ENCODE data around the gene MYH10.
"Not testable (repeated sequence)": the region's sequence is repeated elsewhere in the genome, so short reads cannot be mapped to it uniquely, and the experiment has no call there.

The MYH10 gene

DNA sequence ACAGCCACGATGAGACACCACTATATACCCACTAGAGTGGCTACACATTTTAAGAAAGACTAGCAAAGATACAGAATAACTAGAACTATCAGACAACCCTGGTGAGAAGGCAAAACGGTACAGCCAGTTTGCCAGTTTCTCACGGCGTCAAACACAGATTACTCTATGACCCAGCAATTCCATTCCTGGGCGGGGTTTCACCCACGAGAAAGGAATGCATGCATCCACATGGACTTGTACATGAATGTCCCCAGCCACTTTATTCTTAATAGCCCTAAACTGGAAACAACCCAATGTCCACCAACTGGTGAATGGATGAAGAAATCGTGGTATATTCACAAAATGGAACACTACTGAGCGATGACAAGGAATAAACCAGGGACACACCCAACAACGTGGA lies 74.5 kb downstream of the MYH10 start:
- no peak for DNase-seq (ENCODE audit: low read depth)

DNA sequence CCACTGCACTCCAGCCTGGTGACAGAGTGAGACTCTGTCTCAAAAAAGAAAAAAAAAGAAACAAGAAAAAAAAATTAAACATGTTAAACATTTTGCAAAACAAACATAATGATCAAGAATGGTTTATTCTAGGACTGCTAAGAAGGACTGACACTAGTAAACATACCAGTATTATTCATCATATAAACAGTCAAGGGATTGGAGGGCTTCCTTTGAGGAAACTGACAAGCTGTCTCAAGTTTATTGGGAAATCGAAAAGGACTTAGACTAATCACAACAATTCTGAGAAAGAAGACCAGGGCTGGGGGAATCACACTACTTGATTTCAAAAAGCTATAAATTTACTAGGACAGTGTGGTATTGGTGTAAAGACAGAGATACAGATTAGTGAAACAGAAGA lies 75.5 kb downstream of the MYH10 start:
- DNase-seq (ENCODE audit: low read depth): no peak

DNA sequence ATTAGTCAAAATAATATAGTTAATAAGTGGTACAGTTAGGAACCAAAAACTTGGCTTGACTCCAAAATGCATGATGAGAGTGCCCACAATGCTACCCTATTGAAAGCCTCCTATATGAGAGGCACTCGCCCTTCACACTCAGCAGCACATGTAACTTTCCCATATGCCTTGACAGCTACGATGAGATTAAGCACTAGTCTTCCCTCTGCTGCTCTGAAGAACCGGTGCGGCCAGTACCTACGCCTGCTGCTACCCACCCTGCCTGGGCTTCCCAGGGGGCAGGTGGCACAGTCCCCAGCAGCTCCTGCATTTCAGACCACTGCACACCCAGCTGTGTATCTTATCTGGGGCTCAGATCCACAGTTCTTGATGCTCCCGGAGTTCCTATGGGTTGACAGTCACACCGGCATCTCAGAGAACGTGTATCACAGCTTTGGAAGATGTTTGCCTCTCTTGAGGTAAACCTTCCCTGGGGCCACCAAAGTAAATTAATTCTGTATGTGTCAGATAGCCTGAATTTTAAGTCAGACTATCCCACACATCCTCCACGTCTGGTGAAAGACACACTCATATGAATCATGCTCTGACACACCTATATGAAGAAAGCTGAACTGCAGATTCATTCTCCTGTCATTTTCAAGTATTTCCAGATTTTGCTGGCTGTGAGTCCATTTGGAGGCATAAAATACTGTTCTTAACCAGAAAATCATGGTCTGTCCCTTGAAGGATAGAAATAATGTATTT lies 77.8 kb downstream of the MYH10 start:
- DNase-seq (ENCODE audit: low read depth): no peak

DNA sequence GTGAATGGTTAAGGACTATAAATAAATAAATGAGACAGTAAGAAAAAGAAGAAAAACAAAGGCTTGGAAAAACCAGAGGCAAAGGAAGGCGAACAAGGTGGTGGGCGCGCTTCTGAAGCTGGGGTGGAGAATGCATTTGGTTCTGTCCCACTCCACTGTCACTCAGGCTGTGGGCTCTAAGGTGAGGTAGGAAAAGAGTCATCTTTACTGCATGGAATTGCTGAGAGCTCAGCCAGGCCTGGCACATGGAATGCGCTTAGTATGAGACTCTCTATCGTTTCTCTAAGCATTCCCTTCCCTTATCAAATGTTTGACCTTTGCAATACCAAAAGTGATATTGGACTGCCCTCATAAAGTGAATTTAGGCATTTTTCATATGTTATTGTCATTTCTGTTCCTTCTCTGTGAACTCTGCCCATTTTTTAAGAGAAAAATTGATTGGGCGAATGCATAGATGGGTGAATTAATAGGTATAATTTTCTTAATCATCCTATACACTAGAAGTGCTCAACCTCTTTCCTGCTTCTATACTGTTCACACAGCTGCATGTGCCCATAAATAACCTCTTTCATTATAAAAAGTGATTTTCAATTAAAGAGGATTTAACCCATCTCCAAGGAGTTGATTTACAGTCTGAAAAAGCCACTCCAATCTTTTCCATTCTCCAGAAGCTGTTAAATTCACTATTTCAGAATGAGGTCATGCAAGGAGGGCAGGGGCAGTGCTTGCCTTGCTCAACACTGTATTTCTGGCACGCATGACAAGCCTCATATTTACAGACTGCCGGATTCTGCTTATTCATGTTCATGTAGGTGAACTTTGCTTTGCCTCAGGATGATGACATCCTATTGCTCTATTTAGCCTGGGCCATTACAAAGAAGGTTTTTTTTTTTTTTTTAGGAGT lies 87.7 kb downstream of the MYH10 start:
- no peak for DNase-seq (ENCODE audit: low read depth)

DNA sequence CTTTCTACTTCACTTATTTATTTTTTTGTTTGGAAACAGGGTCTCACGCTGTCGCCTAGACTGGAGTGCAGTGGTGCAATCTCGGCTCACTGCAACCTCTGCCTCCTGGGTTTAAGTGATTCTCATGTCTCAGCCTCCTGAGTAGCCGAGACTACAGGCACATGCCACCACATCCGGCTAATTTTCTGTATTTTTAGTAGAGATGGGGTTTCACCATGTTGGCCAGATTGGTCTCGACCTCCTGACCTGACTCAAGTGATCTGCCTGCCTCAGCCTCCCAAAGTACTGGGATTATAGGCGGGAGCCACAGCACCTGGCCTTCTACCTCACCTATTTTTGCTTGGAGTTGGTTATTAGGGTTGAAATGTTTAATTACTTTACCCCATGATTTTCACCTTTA lies 90.5 kb downstream of the MYH10 start:
- not testable (repeated sequence) for DNase-seq (ENCODE audit: low read depth)

DNA sequence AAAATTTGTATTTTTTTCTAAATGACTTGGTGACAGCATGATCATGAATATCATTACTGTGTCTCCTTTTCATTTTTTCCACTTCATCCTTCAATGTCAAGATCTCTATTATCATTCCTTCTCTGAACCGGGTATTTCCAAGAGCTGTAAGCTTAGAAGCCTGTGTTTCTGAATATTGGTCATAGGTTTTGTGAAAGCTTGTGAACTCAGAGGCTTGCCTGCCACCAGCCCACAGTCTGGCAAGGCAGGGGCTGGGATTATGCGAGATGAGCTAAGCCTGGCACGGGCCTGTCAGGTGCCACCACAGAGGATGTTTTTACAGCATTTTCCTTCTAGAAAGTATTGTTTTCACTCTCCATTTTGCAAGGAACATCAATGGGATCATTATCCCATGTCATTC lies 92.8 kb downstream of the MYH10 start:
- no peak for DNase-seq (ENCODE audit: low read depth)

DNA sequence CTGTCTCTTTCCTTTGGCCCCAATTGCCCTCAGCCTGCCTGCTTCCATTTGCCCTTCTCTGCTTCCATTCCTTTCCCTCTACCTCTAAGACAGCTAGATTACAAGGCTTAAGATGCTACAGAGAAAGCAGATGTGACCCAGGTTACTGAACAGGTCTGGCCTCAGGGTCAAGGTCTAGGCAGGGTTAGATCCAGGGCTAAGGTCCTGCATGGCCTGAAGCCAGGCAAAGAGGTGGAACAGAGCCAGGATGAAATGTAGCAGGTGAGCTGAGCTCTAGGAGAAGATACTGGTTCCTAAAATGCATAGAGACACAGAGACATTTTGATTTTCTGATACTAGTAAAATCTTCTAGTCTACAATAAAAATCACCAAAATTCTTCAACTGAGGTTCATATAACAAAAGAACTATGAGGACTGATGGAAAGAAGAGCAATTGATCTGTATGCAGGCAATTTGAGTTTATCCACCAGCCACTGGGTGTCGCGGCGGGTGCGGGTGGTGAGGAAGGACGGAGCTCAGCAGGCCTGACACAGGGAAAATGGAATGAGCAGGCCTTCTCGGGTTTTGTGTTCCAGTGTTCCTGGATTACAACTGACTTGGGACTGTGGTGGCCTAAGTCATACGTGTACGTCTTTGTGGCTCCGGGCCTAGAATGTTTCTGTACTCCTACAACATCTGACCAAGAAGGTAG lies 95.9 kb downstream of the MYH10 start:
- no peak for DNase-seq (ENCODE audit: low read depth)

DNA sequence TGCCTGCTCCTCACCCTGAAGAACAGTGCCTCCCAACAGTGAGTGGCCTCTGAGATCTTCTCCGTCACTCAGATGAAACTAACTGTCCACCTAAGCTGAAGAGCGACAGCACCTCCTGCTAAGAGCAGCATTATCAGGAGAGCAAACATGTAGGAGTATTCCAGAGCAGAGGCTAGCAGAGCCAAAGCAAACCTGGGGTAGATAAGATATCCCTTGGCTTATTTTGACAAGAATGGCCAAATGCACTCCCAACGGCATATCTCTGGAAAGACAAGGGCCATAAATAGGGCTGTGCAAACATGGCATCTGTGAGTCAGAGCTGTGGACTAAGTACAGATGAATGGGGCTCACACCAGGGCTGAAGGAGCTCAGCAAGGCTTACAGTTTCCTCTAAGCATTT lies 98.5 kb downstream of the MYH10 start:
- DNase-seq (ENCODE audit: low read depth): no peak

DNA sequence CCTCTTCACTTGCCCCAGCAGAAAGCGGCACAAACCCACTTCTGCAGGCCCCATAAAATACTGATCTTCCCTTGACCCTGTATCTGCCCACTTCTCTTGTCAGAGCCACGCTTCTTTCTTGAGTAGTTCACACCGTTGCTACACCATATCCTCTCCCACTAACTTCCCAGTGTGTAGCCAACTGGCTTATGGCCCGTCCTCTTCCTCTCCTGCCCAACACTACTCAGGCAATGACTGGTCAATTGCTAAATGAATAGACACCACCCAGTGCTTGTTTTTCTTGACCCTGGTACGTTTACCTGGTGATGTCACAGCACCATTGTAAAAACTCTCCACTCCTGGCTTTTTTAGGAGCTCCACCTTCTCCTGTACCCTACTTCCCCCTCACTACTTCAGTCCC lies 107.9 kb downstream of the MYH10 start:
- no peak for DNase-seq (ENCODE audit: low read depth)

DNA sequence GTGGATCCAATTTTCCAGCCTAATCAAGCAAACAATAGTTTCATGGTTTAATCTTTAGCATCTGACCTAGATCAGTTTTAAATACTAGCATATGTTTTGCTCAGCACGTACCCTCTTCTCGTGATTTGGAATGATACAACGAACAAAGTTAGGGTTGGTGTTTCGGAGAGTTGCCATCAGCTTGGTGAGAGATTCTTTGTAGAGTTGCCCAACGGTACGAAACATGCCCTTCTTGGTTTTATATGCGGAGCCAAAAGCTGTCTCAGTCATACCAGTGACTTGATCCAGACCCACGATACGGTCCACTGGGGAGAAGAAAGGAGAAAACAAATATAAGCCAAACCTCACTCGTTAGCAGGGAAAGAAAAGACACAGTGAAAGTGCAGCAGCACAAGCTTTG lies 109.5 kb downstream of the MYH10 start:
- no peak for DNase-seq (ENCODE audit: low read depth)

DNA sequence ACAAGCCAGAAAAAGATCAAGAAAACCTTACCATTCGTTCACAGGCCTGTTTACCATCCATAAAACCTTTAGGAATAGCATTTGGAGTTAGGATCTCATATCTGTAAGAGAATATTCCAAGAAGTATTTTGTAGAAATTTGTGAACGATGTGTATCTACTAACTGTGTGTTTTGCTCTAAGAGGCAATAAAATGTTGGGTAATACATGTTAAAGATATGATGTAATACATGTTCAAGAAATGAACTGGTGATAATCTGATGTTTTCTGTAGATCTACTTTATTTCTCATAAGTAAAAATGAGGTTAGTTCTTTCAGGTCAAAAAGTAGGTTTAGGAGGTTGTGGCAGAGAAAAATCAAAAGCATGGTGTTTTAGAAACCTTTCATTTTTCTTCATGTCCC lies 111.7 kb downstream of the MYH10 start:
- DNase-seq (ENCODE audit: low read depth): no peak

DNA sequence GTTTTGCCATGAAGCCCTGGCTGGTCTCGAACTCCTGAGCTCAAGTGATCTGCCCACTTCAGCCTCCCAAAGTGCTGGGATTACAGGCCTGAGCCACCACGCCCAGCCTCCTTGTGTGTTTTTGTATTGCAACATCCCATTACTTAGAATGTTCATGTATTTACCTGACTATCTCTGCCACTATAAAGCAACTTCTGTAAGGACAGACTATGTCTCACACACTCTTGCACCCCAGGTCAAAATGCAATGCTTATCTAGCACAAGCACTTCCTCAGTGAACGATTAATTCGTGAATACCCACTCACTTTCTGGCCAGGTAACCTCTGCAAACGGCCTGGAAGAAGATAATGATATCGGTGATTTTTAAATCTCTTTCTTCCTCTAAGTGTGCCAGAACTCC lies 112.2 kb downstream of the MYH10 start:
- DNase-seq (ENCODE audit: low read depth): no peak

DNA sequence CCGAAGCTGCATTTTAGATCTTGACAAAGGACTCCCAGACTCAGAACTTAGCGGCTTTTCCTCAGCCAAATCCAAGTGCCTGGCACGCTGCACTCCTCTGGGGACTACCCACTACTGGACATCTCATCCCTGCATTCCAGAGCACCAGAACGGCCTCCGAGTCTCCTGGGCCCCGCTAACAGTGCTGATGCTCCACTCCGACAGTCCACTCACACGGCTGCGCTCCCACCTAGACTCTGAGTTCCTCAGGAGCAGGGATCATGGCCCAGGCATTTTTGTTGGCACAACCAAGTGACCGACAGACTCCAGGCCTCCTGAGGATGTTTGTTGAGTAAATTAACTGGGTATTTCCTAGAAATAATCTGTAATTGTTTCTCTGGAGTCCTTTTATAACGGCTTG lies 115.7 kb downstream of the MYH10 start:
- DNase-seq (ENCODE audit: low read depth): no peak

DNA sequence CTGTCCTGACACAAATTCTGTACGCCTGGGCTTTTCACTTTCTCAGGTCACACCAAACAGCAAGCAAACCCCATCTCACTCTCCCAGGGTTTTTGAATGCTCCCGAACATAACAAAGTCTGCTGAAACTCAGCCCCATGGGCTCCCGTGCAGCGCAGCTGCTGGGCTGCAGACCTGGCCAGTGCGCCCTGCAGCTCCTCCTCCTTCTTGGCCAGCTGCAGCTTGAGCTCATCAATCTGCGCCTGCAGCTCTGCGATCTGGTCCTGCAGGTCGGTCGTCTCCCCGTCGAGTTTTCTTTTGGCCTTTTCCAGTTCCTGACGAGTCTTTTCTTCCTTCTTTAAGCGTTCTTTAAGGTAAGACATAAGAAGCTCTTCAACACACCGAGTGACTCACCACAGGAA lies 124.4 kb downstream of the MYH10 start:
- no peak for DNase-seq (ENCODE audit: low read depth)

DNA sequence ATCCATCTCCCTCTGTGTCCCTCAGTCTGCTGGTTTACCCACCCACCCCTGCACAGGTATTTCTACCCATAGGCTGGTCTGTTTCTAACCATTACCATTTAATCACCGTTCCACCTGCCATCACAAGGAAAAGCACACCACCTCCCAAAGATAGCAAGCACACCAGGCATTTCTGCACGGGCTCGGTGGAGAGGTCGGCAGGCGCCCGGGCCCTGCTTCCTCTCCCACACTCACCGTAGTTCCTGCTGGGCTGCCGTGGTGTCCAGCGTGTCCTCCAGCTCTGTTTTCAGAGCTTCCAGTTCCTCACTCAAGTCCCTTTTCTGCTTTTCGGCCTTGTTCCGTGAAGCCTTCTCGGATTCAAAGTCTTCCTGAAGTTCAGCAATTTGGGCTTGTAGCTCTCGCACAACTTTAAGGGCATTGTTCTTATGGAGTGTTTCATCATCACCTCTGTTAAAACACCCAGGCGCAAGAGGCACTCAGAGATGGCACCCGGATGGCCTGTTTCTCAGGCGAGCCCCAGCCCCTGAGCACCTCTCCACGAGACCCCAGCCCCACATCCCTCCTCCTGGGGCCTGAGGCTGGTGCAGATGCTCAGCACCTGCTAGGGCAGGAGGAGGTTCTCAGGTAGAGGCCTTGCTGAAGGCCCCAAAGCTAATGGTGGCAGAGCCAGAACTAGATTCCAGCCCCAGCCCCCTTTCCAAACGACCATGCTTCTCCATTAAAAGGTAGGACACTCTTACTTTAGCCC lies 125.9 kb downstream of the MYH10 start:
- no peak for DNase-seq (ENCODE audit: low read depth)

DNA sequence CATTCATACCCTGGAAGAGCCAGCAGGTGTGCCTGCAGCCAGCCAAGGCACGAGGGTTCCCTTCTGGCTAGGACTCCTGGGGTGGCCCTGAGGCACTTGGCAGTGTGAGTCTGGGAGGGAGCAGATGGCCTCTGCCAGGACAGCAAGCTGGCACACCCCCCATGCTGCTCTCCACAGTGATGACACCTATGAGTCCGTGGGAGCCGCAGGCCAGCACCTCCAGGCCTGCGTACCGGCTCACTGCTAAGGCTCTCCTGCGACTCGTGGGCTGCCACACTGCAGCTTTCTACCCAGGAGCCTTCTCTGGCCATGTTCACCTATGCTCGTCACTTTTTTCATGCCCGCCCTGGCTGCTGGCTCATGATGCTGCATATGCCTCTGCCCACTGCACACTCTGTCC lies 126.7 kb downstream of the MYH10 start:
- DNase-seq (ENCODE audit: low read depth): no peak

DNA sequence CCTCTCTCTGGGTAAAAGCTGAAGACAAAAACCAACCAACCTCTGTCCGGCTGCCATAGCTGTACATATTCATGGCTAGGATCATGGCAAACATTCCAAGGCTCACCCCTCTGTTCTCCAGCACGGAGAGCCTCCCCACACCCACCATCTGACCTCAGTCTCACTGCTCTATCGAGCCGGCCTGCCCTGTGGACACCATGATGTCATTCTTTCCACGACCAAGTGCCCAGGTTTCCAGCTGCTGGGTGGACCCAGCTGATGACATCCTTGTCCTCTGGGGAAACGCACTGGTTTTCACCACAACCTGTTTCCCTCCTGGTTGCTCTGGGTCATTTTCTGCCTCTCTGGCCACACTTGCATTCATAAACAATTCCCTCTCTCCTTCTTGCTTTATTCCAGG lies 127.2 kb downstream of the MYH10 start:
- DNase-seq (ENCODE audit: low read depth): no peak

DNA sequence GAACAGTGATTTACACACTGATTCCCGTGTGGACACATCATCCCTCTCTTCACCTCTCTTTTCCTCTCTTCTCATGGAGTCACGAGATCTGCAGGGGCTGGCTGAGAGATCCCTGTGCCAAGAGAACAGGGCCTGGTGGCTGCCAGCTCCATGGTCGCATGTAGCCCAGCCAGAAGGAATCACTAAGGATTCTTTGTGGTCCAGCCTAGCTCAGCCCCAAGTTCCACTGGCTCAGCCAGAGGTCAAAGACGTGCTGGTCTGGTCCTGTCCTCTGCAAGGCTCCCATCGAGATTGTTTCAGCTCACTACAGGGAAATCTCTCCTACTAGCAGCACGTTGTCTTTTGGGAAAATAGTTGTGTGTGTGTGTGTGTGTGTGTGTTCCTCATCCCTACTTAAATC lies 128.4 kb downstream of the MYH10 start:
- DNase-seq (ENCODE audit: low read depth): no peak

DNA sequence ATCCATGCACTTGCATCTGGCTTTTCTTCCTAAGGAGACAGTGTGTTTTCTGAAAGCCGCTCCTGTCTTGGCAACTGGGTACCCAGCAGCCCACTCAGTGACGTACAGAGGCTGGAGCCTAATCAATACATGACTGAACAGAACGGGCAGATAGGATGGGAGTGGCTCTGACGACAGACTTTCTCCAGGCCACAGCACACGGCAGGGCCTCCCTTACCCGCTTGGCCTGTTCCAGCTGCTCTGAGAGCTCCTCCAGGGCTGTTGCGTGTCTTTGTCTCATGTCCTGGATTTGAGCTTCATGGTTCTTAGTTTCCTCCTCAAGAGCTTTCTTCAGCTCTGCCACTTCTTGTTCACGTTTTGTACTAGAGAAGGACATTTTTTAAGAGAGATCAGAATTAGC lies 129.9 kb downstream of the MYH10 start:
- DNase-seq (ENCODE audit: low read depth): no peak

DNA sequence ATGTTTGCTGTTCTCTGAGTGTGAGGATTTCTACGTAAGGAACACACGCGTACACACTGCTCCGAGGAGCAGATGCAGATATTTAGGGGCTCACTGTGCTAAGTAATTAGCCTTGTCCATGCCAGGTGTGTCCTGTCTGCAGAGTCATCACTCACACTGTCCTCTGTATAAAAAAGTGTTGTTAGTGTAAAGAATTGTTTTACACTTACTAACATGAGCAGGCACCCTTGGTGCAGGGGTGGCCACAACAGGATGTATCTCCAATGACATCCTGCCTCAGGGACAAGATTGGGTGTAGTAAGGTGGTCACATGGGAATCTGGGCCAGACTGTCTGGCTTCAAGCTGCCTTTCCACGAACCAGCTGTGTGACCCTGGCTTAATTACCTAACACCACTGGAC lies 130.9 kb downstream of the MYH10 start:
- no peak for DNase-seq (ENCODE audit: low read depth)

DNA sequence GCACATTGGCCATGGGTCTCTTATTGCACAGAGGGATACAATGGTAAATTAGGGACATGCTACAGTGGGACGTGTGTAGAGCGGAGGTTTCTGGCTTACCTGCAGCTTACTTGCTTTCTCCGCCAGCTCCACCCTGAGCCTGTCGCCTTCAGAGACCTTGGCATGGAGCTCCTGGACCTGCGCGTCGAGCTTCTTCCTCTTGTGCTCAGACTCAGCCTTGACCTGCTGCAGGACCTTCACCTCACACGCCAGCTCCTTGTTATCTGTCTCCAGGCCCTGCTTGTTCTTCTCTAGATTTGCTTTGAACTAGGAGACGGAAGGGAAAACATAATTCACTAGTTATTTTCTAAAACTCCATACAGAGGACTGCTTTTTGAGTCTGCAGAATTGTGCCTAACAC lies 131.4 kb downstream of the MYH10 start:
- DNase-seq (ENCODE audit: low read depth): no peak

DNA sequence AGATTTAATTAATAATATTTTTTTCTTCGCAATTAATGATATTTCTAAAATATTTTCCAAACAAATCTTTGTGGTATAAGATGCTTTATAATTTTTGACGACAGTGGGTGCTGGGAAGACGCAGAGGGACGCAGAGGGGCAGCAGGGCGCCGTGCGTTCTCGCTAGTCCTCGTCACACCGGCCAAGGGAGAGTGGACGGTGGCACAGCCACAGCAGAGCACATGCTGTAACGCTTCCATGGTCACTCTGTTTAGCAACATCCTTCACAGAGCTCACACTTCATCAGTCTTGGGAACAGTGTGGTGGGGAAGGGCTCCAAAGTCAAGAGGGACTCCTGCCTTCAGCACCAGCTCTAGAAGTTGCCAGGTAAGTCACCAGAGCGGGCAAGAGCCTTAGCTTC lies 134.4 kb downstream of the MYH10 start:
- no peak for DNase-seq (ENCODE audit: low read depth)
